Transverse colon (tissue), 4 donors: ENCODE results near the gene VPS26C.

Source experiments
- POLR2A ChIP-seq: fragments of 450-650 bp; IDR thresholded peaks from one replicate; pipeline ENCODE4 v1.6.1; 2016; ENCODE audit warnings: antibody characterized with exemption, mild to moderate bottlenecking, moderate library complexity
- POLR2AphosphoS5 ChIP-seq, 3 donors: sonication (generic); formaldehyde crosslinking; IDR thresholded peaks; one replicate each; pipeline ENCODE4 v1.6.1; 2016; ENCODE audit warnings: antibody characterized with exemption in 3 of 3
- TF ChIP-seq, protein P1 (sequence below), 5 experiments: fragments of 200-600 bp in 3 of 5; fragments of 450-650 bp in 2 of 5; sonication (generic) in 3 of 5; IDR thresholded peaks; 1 replicate in 2 of 5; 2 replicates in 3 of 5; pipeline ENCODE4 v1.5.1; 2016 to 2017; ENCODE audit warnings: antibody characterized with exemption in 5 of 5, inconsistent platforms in 3 of 5, mild to moderate bottlenecking in 2 of 5, moderate library complexity in 1 of 5

DNA sequence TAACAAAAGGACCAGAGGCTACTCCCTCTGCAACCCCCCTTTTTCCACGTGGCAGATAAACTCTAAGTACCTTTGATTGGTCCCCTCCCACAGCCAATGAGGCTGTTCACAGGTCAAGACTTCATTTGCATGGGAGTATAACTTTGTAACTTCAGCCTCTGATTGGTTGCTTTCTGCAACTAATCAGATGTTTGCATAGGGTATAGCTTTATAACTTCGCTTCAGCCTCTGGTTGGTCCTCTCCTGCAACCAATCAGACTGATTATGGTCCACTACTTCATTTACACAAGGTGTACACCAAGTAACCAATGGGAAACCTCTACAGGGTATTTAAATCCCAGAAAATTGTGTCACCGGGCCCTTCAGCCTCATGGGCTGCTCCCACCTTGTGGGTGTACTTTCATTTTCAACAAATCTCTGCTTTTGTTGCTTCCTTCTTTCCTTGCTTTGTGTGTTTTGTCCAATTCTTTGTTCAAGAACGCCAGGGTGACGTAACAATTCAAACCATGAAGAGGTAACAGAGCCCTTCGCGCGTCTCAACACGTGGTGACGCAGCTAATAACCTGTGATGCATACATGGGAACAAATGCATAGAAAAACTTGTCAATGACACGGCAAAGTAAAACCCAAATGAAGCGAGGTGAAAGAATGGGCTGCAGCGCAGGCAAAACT lies 47.2 kb downstream of the VPS26C start:
- TF ChIP-seq, protein P1, sequence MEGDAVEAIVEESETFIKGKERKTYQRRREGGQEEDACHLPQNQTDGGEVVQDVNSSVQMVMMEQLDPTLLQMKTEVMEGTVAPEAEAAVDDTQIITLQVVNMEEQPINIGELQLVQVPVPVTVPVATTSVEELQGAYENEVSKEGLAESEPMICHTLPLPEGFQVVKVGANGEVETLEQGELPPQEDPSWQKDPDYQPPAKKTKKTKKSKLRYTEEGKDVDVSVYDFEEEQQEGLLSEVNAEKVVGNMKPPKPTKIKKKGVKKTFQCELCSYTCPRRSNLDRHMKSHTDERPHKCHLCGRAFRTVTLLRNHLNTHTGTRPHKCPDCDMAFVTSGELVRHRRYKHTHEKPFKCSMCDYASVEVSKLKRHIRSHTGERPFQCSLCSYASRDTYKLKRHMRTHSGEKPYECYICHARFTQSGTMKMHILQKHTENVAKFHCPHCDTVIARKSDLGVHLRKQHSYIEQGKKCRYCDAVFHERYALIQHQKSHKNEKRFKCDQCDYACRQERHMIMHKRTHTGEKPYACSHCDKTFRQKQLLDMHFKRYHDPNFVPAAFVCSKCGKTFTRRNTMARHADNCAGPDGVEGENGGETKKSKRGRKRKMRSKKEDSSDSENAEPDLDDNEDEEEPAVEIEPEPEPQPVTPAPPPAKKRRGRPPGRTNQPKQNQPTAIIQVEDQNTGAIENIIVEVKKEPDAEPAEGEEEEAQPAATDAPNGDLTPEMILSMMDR (IDR thresholded peaks at IDR 0.05) = no peak
- TF ChIP-seq POLR2A = no peak
- TF ChIP-seq POLR2AphosphoS5 (IDR thresholded peaks at IDR 0.05) = no peak
